ENCODE results near the gene GEMIN4. TPM values are rescaled to one million over a fixed set of nuclear protein-coding genes. Genes with fewer than 3 reads are reported as not detected.
"Not testable (repeated sequence)": the region's sequence is repeated elsewhere in the genome, so short reads cannot be mapped to it uniquely, and the experiment has no call there.

The GEMIN4 gene
- total RNA-seq, 1 experiment from 2014 or later: 47.4 TPM

- peaks cover 13% of the 10 kb centered on the region for H3K4me1 ChIP-seq (replicated peaks; ENCODE audit: insufficient read depth)
- H3K4me3 ChIP-seq: no peak overlapping the region
- H3K27ac ChIP-seq: no peak overlapping the region
- TF ChIP-seq CTCF (conservative IDR thresholded peaks at IDR 0.05) (no peak), EZH2 (IDR thresholded peaks at IDR 0.05; ENCODE audit: low read depth) (no peak)
- H3K36me3 ChIP-seq (ENCODE audit: low read depth): peaks cover 10% of the 10 kb centered on the region
- peaks cover 11% of the 10 kb centered on the region for H3F3A ChIP-seq (ENCODE audit: insufficient read depth, low read depth)
- no peak for DNase-seq
- no peak overlapping the region for H2AFZ ChIP-seq
- POLR2A ChIA-PET (ENCODE audit: unreplicated experiment): interaction anchor here (0.6 kb wide), 1 partner anchor 497 kb away, joined by 7 read pairs; no protein-coding TSS in a partner anchor
- H3K9me2 ChIP-seq (ENCODE audit: insufficient read depth): no peaks in the 10 kb centered on the region
- H4K20me1 ChIP-seq (ENCODE audit: insufficient read depth): peaks cover 19% of the 10 kb centered on the region
- peaks cover 6% of the 10 kb centered on the region; the same call in 1 of the 2 replicates for H3K79me2 ChIP-seq (ENCODE audit: low read depth)
- H3K27me3 ChIP-seq (ENCODE audit: insufficient read depth, low read depth): no peaks in the 10 kb centered on the region
- BruUV-seq (replicated peaks): no TSS peak
- no peaks in the 10 kb centered on the region for H3K9me3 ChIP-seq (ENCODE audit: insufficient read depth, low read depth)
- CTCF ChIA-PET: interaction anchor here (1.2 to 1.8 kb wide), 3 partner anchors 8 to 288 kb away, joined by 7 to 29 read pairs (median 18); a partner anchor contains a TSS
- intact Hi-C loops (cut with micrococcal nuclease; ENCODE audit: unreplicated experiment): loop anchor here (5.0 kb wide), 1 partner anchor 557 kb away; a partner anchor contains a TSS
- H3K4me2 ChIP-seq: no peak overlapping the region
Measured at GRCh38 chr17:699345-699744, 52.7 kb downstream of the GEMIN4 start.

GRCh38 chr17:698096-698495, 54.0 kb downstream of the GEMIN4 start:
- intact Hi-C loops (cut with micrococcal nuclease; ENCODE audit: unreplicated experiment): loop anchor here (5.0 kb wide), 1 partner anchor 556 kb away; a partner anchor contains a TSS
- not testable (repeated sequence) for H3K27ac ChIP-seq

GRCh38 chr17:697682-698081, 54.4 kb downstream of the GEMIN4 start:
- Histone ChIP-seq H3K4me2 (no peak overlapping the region), H3K27ac (no peak overlapping the region), H3F3A (ENCODE audit: insufficient read depth, low read depth) (peaks cover 22% of the 10 kb centered on the region), H3K36me3 (ENCODE audit: low read depth) (peaks cover 10% of the 10 kb centered on the region), H4K20me1 (ENCODE audit: insufficient read depth) (0 out of 2 replicates have a peak, but pooled peaks cover 9% of the 10 kb centered on the region), H3K79me2 (ENCODE audit: low read depth) (peaks cover 6% of the 10 kb centered on the region; the same call in 1 of the 2 replicates), H3K9me2 (ENCODE audit: insufficient read depth) (no peaks in the 10 kb centered on the region), H3K4me3 (no peak overlapping the region), H3K4me1 (replicated peaks; ENCODE audit: insufficient read depth) (peaks cover 29% of the 10 kb centered on the region), H3K27me3 (ENCODE audit: insufficient read depth, low read depth) (no peaks in the 10 kb centered on the region), H2AFZ (no peak overlapping the region), H3K9me3 (ENCODE audit: insufficient read depth, low read depth) (no peaks in the 10 kb centered on the region)
- TF ChIP-seq EZH2 (IDR thresholded peaks at IDR 0.05; ENCODE audit: low read depth): no peak
- TF ChIP-seq CTCF (conservative IDR thresholded peaks at IDR 0.05): no peak
- intact Hi-C loops (cut with micrococcal nuclease; ENCODE audit: unreplicated experiment): loop anchor here (5.0 kb wide), 1 partner anchor 555 kb away; a partner anchor contains a TSS
- DNase-seq: no peak
- no TSS peak for BruUV-seq (replicated peaks)
- ChIA-PET POLR2A (ENCODE audit: unreplicated experiment) (no interaction called here), CTCF (no interaction called here)

More at GRCh38 chr17:698096-698495, 54.0 kb downstream of the GEMIN4 start:
- H3K4me2 ChIP-seq; H3K9me2 ChIP-seq (ENCODE audit: insufficient read depth); POLR2A ChIA-PET (ENCODE audit: unreplicated experiment); DNase-seq; H3K4me3 ChIP-seq; H3K9me3 ChIP-seq (ENCODE audit: insufficient read depth, low read depth); H3K27me3 ChIP-seq (ENCODE audit: insufficient read depth, low read depth); BruUV-seq (replicated peaks); H4K20me1 ChIP-seq (ENCODE audit: insufficient read depth); H3K79me2 ChIP-seq (ENCODE audit: low read depth); H2AFZ ChIP-seq: not testable (repeated sequence)
- peaks cover 25% of the 10 kb centered on the region for H3K4me1 ChIP-seq (replicated peaks; ENCODE audit: insufficient read depth)
- peaks cover 22% of the 10 kb centered on the region for H3F3A ChIP-seq (ENCODE audit: insufficient read depth, low read depth)
- H3K36me3 ChIP-seq (ENCODE audit: low read depth): peaks cover 10% of the 10 kb centered on the region
- CTCF ChIA-PET: interaction anchor here (0.6 to 1.2 kb wide), 3 partner anchors 126 to 396 kb away, joined by 3 to 18 read pairs (median 5); no protein-coding TSS in a partner anchor
